GM19372 (cell line): Measurements from ENCODE around the gene GTSE1.

Source experiments
- ATAC-seq: cut with Tn5 transposase; IDR thresholded peaks from one replicate; pipeline ENCODE4 v1.9.1; 2021; ENCODE audit warnings: mild to moderate bottlenecking, low read depth, moderate library complexity; ENCODE audit not compliant: unreplicated experiment

GTSE1 gene

DNA sequence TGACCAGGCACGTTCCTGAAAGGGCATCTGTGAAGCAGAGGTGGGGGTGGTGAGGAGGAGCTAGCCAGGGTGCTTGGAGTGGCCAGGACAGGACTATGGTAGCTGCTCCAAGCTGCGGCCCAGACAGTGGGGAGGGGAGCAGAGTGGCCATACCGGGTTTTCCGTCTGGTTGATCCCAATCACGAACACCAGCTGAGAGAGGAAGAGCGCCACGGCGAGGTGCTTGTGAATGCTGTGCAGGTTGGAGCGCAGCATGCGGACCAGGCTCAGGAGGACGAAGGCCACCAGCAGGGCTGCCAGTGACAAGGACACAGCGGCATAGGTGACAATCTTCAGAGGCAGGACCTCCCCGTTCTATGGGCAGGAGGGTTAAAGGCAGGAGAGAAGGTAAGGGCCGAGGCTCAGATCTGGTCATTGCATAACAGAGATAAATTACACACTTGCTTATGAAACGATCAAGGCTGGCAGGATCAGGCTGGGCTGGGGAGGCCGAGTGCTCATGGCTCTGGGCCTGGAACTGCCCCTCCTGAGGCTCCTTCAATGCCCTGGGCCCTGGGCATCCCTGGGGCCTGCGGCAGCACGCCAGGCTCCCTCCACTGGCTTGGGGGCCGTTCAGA, 80.3 kb downstream of the GTSE1 start:
- ATAC-seq: no peak

DNA sequence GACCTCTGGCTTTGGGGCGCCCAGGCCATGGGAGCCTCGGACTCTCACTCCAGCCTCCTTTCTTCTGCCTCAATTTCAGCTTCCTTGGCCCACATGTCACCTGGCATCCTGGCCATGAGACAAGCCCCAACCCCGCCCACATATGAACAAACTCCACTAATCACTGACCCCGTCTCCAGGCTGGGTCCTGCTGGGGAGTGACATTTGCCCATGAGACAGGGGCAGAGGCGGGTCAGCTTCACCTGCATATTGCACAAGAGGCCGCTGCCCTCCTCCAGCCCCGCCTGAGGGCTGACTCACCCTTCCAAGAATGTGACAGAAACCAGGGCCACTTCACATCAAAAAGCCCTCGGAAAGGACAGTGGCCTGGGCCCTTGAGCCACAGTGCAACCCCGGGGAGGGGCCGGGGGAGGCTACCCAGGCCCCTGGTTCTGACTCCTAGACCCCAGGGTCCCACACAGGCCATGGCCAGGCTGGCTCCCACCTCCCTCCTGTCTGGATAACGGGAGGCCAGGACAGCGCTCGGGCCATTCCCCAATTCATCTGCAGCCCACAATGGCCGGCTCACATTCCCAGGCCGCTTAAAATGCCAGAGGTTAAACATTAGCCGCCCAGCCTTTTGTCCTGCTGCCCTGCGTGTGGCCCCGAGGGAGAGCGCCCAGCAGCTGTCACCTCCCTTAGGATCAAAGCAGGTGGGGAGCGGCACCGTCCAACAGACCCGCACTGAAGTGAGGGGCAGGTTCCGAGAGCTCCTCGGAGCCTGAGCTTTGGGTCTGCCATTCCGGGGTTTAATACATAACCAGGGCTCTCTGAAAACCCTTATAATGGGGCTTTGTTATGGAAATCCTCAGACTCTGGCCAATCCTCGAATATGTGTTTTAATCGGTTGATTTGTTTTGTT, 81.1 kb downstream of the GTSE1 start:
- ATAC-seq: no peak

DNA sequence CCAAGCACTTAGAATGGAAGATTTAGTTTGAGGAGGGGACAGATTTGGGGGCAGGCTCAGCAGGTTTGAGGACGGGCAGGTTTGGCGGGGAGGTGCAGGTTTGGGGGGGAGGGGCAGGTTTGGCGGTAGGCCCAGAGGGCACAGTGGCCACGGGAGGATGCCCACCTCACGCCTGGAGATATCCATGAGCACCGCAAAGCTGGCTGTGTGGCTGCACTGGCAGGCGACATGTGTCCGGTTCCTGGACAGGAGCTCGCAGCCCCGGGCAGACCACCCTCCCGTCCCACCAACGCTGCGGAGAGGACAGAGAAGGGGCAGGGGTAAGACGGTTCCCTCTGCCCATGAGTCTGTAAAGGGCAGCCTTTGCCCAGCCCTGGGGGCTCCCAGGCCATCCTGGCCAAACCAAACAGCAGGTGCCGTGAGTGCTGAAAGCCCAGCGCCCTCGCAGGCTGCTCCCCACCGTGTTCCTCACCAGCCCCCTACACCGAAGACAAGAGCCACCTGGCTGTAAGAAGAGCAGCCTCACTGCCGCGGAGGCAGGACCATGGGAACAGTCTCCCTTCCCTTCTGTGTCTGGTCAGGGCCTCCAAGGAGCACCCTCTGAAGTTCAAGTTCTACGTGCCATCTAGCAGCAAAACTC, 81.9 kb downstream of the GTSE1 start:
- ATAC-seq: no peak

DNA sequence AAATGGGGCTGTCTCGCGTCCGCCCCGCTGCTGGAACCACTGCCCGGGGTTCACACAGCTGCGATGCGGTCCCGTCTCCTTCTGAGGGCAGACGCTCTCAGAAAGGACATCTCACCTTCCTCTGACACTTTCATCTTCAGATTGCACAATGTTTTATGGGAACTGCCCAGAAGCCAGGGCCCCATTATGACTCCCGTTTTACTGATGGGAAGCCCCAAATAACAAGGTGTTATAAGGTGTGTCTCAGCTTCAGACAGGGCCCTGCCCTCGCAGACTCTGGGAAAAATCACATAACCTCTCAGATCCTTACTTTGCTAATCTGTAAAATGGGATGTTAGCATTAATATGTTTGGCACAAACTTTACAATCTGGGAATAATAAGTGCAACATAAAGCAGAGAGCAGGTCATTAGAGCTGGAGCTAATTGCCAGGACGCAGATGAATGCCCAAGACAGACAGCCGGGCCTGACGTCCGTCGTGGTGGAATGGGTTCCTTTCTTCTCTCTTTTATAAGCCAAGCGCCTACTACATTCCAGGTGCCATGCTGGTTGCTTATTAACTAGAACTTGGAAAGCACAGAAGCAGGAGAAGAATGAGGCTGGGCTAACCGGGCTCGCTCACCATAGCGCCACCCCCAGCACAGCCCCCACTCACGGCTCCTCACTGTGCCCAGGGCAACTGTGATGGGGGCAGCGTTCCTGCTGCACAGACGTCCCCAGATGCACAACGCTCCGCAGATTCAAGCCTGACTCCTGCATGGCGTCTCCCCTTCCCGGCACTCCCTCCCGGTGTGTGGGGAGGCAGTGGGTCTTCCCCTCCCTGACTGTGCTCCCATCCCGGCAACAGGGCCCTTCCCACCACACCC, 82.6 kb downstream of the GTSE1 start:
- ATAC-seq: no peak

DNA sequence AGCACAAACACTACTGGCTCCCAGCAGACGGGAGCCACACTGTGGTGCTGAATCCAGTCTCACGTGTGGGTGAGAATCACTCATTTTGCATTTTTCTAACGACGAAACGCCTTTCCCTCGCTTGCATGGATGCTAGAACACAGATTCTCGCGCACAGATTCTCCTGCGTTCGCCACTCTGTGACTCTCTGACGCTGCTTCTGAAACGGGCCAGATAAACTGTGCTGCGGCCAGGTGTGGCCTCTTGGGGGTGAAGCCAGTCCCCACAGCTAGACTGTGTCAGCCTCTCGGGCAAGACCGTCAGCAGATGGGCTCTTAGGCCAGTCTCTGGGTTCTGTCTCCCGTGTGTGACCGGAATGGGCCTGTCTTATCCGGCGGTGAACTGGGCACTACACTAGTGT, 83.4 kb downstream of the GTSE1 start:
- ATAC-seq: no peak
